ENCODE data around the gene GADD45A.
"Not testable (repeated sequence)": the region's sequence is repeated elsewhere in the genome, so short reads cannot be mapped to it uniquely, and the experiment has no call there.

Gene GADD45A

GRCh38 chr1:67722292-67722944, 37.4 kb downstream of the GADD45A start:
- DNase-seq = no peak

GRCh38 chr1:67723126-67723525, 38.1 kb downstream of the GADD45A start:
- DNase-seq = no peak

DNA sequence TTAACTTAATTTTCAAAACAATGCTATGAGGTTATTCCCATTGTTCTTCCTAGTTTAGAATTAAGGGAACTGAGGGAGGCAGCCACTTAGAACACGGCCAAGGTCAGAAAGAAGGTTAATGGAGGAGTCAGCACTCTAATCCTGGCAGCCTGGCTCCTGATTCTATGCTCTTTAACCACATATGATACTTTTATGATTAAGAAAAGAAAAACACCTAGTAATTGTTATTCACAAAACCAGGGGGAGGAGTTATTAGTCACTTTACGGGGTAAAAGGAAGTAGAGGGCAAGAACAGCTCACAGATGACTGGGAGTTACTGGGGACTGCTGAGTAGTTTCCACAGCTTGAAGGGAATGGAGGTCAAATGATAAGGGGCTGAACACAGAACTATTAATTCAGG, 38.6 kb downstream of the GADD45A start:
- DNase-seq = peak; percentile 30

- no peak for DNase-seq
Measured at GRCh38 chr1:67724928-67725560, 40.0 kb downstream of the GADD45A start.

DNA sequence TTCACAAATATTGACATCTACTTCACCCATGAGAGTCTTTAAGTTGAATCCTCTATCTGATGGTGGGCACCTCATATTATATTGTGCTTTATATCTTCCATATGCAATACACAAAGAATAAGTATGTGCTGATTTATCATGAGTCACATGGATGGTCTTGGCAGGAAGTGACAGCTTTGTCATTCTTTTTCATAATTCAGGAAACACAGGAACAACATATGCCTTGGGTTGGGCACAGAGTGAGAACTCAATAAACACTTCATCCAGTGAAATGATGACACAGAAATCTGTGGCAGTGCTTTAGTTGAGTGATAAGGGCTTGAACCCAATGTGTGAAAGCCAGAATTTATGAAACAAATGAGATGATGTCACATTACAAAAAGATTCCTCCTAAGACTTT, 41.2 kb downstream of the GADD45A start:
- DNase-seq = no peak

GRCh38 chr1:67729872-67730271, 44.9 kb downstream of the GADD45A start:
- DNase-seq = no peak

DNA sequence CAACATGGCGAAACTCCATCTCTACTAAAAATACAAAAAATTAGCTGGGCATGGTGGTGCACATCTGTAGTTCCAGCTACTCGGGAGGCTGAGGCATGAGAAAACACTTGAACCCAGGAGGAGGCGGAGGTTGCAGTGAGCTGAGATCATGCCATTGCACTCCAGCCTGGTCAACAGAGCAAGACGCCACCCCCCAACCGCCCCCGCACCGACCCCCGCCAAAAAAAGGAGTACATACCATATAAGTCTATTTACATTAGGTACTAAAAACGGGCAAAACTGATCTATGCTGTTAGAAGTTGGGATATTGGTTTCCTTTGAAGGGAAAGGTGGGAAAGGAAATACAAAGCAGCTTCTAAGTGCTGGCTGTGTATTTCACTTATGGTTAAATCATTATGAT, 45.3 kb downstream of the GADD45A start:
- DNase-seq = not testable (repeated sequence)

DNA sequence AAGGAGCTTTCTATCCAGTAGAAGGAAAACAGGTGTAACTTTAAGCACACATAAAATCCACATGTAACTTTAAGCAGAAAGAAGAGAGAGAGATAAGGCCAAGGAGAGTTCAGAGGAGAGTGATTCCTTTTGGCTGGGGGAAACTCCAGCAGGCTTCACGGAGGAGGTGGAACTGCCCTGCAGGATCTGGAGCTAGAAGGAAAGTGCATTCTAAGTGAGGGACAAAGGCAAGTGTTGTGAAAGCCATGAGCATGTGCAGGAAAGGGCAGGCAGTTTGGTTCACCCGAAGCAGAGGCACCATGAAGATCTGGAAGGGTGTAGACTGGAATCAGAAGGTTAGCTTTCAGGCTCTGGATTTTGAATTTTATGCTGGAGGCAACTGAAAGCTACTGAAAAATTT, 46.3 kb downstream of the GADD45A start:
- DNase-seq = no peak

DNA sequence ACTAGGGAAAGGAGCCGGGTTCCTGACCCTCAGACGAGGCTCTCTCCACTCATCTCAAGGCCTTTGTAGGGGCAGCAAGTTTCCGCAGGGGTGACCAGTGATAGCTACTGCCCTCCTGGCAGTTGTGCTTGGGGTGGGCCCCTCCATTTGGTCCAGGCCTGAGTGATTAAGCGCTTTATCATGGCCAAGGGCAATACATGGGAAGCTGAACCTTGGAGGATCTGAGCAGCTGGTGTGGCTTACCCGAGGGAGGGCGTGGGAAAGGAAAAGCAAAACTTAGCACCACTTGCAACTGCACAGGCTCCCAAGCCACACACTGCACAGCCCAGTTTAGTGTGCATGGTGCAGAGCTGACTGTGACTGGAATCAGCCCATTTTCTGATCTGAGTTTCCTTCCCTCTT, 47.8 kb downstream of the GADD45A start:
- DNase-seq = no peak

- DNase-seq = no peak
Measured at GRCh38 chr1:67733681-67734322, 48.8 kb downstream of the GADD45A start.

DNA sequence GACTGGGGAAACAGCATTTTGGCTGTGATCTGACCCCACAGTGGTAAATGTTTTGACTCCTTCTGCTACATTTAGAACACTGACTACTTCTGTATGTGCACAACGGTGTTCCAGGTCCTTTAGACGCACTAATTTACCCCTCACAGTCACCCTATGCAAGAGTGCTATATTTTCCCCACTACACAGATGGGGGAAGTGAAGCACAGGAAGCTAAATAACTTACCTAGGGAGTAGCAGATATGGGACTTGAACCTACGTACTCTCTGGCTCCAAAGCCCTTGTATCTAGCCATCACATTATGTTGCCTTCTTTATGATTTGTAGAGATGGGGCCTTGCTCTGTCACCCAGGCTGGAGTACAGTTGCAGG, 49.3 kb downstream of the GADD45A start:
- DNase-seq = no peak

- no peak for DNase-seq
Measured at GRCh38 chr1:67735206-67735605, 50.2 kb downstream of the GADD45A start.

DNA sequence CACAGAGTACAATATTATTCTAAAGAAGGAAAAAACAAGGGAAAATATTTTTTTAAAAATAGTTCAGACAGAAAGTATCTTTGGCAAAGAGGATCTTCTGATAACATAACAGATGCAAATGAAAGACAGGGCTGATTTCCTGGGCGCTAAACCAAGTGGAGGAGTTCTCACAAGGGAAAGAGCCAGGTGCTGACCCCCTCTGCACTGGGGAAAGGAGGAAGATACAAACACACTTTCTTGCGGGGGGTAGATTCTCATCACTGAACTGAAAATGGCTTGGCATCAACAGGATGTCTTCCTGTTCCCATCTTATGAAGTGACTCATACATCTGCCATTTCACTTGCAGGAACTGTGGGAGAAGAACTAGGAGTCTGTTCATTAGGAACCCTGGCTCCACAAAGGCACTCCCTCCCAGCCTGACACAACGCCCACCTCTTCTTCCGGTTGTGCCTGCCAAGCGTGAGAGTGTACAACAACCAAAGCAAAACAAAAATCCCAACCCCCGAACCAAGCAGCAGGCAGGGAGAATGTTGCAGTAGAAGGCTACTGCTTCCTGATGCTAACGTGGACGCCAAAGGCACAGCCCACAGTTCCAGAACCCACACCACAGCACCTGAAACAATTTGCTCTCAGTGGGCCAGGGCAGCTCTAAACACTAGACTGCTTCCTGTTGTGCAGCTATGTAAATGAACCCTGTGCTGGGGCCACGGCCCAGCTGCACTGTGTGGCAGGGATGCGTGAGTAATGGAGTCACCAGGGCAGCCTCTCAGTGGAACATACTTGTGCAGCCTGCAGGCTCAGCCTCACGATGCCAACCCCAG, 51.0 kb downstream of the GADD45A start:
- peak; percentile 56 for DNase-seq

GRCh38 chr1:67736750-67737149, 51.7 kb downstream of the GADD45A start:
- DNase-seq = no peak

GRCh38 chr1:67737875-67738274, 52.9 kb downstream of the GADD45A start:
- DNase-seq = no peak

Data from stimulated activated CD4-positive, alpha-beta T cell treated with anti-CD3 and anti-CD28 coated beads, Interleukin-15, amount 100 ng/mL, for 24 hours (primary cell).